Left hindlimb (tissue), 1 donor: Measurements from ENCODE around the gene CRB1.
"Not testable (repeated sequence)": the region's sequence is repeated elsewhere in the genome, so short reads cannot be mapped to it uniquely, and the experiment has no call there.

Source experiments
- DNase-seq: peaks from one replicate; pipeline ENCODE4 v3.0.0-alpha.2; 2018

The CRB1 gene

DNA sequence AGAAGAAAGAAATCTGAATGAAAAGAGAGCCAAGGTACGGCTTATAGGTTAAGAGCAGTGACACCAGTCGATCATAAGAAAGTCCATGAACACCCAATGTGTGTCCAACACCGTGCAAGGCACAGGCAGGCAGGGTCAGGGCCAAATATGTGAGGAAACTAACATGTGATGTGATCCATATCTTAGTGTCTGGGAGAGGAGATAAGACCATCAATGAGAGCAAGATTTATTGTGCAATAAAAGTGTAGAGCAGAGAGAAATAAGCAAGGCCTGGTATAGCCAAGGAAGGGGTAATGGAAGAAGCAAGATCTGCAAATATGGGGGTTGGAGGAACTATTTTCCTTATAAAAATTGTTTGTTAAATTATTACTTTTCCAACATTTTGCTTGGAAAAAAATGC, 198.8 kb downstream of the CRB1 start:
- DNase-seq, result no peak

DNA sequence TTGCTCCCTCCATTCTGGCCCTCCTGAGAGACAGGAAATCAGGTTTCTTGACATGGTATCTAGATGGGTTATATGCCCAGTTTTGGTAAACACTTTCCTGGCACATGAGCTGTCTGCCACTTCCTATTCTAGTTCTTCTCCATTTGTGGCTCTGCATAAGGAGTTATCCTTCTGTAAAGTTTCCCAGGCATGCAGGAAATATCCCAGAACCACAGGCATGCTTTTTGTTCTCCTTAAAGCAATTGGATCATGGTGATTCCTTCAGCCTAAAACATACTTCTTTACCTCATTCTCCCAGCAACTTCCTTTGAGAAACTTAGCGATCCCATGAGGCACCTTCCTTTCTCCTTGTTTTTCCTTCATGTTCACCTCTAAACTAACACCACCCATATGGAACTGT, 199.8 kb downstream of the CRB1 start:
- DNase-seq, result no peak

DNA sequence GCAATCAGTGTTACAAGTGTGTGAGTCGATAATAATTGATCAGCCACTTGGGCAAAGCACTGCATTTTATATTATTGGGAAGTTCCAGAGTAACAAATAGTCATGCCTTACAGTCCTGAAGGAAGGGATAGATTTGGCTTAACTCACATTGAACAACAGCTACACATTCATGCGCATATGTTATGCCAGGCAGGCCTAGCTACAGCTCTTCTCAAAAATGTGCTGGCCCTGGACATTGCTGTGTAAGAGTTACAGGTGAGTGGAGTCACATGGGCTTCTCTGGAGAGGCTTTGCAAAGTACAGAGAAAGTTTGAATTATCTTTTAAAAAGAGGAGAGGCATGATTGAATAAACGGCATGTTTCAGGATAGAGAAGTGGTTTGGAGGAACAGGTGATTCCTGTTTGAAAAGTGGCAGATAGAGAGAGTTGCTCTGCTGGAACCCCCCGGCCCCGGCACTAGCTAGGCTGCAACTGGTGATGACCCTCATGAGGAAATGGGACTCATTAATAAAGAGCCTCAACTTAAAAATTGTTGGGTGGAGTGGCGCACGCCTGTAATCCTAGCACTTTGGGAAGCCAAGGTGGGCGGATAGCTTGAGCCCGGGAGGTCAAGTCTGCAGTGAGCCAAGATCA, 200.6 kb downstream of the CRB1 start:
- no peak for DNase-seq

DNA sequence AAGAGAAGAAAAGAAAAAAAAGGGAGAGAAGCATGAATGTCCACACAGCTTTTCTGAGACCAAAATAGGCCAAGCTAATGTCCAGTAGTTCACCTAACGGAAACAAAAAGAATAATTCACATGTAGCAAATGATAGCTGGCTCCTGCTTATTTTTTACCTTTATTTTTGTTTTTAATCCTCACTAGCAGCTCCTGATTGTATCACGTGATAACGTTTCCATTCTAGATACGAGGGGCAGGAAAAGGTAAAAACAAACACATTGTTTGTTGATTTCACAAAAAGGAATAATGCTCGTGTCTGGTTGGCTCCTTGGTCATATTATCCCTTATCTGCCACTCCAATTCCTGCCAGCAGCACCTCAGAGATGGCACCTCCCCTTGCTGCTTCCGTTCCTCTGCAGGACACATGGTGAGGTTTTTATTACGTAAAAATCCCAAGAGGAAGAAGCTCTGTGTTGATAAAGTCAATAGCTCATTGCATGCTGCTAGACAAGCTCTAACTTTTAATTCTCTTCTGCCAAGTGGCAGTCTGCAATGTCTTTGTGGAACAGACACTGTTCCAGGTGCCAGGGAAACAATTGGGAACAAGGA, 201.7 kb downstream of the CRB1 start:
- DNase-seq, result no peak

DNA sequence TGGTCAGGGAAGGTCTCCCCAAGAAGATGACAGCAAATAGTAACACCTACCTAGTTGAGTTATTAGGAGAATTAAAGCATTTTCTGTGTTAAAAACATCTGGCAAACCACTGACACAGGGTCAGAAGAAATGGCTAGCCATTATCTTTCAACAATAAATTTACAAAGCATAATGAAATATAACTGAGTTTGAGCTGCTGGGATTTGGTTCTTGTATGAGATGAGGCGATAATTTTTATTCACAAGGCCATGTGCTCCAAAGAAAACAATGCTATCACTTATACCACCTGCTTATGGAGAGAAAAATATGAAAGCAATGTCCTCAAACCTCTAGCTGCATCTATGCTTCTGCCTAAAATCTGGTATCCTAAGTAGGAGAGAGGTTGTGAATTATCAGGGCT, 202.3 kb downstream of the CRB1 start:
- DNase-seq, result no peak

DNA sequence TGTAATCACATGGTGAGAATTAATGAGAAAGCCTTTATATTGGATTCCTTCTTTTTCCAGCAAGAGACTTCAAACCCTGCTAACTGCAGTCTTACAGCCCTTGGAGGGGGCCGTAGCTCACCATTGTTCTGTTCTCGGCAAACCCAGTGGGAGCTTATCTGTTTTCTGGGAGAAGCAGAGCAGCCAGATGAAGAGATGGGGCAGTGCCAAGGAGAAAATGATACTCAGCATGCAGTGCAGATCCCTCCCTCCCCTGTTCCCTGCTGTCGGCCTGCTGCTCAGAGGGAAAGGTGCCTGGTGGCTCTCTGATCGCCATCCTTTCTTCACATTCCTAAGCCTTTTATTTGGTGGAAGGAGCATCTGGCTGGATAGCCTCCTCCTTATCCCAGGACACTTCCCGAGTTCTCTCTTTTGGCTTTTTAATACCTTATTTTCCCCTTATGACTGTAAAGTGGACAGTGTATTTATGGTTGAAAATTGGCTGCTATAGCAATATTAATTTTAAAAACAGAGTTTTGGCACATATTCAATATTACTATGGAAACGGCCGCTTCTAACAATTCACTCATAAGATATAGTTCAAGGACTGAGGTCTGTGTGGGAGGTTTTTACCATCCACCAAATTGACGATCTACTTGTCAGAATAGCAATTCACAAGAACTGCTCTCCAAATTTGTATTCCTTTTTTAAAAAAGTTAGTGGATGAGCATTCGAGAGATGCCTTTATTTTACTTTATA, 203.4 kb downstream of the CRB1 start:
- DNase-seq, result peak; percentile 36

DNA sequence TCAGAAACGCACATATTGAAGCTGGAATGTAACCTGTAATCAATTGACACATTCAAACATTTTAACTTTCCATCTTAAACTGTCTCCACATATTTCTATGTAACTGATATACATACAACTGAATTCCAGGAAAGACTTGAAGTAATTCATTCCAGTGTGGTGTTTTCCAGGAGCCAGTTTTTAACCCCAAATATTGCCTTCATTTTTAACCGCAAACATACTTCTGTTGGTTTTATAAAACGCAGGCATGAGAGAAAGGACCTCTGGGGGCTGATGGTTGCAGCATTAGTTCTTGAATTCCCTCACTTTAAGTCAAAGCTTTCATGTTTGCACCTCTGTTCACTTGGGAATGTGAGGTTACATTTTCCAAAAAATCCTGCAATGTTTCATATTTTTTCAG, 204.1 kb downstream of the CRB1 start:
- no peak for DNase-seq

DNA sequence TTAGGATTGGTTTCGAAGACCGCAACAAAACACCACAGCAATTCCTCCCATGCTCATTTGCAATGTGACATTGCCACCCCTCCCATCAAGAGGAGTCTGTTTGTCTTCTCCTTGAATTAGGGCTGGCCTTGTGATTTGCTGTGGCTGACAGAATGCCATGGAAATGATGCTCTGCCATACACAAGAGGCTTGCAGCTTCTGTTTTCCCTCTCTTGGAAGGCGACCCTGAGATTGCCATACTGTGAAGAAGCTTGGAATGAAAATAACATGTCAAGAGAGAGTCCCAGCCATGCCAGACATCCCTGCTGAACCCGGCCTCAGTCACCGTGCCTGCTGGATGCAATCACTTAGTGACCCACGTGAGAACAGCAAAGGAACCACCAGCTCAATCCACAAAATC, 212.4 kb downstream of the CRB1 start:
- DNase-seq, result no peak

DNA sequence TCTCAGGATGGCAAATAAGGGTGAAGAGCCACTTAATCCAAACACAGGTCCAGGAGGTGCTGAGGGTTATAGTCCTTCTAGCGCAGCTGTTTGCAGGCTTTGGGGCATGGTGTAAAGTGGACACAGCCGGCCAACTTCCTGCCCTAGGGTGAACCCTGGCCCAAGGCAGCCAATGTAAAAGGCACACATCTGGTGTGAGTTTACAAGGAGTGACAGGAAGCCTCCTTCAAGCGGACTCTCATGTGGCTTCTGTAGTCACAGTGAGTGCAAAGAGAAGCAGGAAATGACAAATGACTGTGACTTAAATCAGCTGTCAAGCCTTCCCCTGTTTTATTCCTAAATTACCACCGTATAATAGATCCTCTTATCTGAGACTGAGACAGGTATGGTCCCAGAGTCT, 213.0 kb downstream of the CRB1 start:
- DNase-seq, result no peak

DNA sequence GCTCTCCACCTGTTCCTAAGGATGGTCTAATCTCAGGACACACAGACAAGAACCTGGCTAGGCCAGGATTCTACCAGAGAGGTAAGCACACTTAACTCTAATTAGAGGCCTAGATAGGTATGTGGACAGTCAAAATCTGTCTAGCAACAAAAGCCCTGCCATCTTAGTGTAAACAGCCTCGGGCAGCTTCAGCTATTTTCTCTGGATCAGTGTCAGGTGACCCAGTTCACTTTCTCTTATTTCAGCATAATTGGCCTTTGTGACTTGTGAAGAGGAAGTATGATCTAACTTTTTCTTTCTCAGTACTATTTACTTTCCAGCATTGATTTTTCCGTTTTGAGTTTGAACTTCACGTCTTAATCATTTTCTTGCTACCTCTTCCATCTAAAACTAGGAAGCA, 217.7 kb downstream of the CRB1 start:
- no peak for DNase-seq

DNA sequence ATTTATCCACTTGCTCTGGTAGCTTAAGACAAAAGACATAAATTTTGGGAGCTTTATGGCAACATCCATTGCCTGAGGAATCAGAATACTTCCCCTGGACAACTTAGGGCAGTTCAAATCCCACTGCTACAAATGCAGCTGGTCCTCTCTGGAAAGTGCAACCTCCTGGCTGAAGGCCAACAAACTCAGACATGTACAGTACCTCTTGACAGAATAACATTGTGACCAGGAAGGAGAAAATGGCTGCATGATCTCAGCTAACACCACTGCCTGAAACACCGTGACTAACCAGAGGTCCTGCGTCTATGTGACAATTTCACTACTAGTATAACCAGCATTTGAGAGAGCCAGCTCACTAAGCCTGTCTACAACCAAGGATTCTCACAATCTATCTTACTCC, 218.9 kb downstream of the CRB1 start:
- DNase-seq, result no peak

DNA sequence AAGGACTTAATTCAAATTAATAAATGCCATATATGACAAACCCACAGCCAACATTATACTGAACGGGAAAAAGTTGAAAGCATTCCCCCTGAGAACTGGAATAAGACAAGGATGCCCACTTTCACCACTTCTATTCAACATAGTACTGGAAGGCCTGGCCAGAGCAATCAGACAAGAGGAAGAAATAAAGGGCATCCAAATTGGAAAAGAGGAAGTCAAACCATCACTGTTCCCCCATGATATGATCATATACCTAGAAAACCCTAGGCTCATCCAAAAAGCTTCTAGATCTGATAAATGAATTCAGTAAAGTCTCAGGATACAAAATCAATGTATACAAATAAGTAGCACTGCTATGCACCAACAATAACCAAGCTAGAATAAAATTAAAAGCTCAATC, 223.5 kb downstream of the CRB1 start:
- DNase-seq, result not testable (repeated sequence)

DNA sequence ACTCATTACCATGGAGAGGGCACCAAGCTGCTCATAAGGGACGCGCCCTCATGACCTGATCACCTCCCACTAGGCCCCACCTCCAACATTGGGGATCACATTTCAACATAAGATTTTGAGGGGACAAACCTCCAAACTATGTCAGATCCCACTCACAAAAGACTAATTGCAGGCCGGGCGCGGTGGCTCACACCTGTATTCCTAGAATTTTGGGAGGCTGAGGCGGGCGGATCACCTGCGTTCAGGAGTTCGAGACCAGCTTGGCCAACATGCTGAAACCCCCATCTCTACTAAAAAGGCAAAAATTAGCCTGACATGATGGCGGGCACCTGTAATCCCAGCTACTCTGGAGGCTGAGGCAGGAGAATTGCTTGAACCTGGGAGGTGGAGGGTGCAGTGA, 228.7 kb downstream of the CRB1 start:
- no peak for DNase-seq

DNA sequence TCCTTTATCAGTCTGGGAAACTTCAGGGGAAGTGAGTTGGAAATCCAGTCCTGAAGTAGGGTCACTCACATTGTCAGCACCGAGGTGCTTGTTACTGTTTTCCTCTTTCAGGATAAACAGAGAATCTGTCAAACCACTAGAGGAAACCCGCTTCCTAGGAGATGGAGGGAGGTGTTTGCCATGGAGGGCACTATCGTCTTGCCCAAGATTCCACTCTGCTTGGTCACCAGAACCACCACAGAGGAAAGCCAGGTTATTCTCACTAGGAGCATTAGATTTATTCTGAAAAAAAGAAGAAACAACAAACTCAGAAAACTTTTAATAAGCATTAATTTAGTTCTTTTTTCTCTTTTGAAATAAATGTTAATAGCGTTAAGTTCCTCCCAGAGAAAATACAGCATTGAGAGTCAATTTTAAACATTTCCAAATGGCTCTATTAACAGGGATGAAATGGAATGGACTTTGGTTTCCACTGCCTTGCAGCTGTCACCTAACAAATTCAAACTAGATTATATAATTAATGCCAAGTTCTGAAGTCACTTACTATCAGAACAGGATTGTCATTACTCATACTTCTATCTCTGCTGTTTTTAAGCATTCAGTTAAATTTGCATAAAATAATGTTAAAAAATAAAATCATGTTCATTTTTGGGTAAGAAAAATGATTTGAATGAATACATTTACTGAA, 242.8 kb downstream of the CRB1 start:
- DNase-seq, result no peak

DNA sequence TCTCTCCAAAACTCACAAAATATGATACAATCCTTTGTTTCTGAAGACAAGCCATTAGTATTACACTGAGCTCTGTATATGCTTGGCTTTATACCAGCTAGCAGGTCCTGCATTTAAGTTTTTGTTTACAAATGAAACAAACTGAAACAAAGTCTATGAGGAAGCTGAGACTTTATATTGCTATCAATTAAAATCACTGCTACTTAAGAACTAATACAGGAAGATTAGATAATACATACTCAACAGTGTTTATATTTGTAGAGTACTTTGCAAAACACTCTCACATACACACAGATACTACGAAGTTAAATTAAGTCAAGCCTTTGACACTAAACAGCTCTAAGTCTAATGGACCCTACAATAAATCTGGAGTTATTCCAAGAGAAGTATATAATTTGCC, 247.4 kb downstream of the CRB1 start:
- no peak for DNase-seq

DNA sequence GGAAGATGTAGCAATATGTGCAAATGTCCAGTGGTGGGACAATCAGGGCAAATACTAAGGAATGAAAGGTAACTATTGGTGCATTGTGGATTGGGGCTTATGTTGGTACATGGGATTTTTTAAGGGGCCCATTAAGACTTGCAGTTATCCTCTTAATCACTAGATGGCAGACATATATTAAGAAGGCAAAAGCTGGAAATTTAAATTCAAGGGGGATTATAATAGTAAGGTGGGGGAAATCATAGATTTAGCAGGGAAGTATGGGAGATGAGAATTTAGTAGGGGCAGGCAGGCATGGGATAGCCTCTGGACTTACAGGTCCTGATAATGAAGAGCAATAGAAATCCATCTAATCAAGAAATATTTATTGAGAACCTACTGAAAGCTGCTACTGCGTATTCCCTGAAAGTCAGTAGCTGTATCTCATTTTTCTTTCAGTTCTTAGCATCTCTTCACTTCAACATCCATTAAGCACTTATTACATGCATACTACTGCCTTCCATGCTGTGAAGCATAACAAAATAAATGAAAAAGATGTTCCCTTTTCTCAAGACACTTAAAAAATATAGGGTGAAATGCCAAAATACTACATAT, 251.8 kb downstream of the CRB1 start:
- DNase-seq, result no peak

DNA sequence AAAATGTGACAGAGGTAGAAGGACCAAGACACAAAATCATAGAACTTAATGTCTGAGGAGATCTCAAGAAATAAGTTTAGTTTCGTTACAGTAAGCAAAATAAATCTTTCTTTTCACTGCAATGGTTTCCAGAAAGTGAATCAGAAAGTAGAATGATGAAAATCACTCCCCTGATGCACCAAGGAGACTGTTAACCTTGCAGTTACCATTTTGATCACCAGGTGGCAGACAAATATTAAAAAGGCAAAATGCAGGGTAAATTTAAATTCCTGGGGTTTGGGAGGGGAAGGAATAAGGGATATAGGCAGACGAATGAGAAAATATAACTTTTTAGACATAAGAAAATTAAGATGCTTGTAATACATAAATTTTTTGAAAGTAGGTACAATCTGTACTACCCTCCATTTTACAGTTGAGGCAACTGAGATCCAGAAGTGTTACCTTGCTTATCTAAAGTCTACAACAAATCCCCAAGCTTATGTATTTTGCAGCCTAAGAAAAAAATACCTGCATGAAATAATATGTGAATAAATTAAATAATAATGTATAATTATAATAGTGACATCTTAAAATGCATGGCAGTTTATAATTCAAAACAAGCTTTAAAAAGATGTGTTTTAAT, 253.2 kb downstream of the CRB1 start:
- no peak for DNase-seq

DNA sequence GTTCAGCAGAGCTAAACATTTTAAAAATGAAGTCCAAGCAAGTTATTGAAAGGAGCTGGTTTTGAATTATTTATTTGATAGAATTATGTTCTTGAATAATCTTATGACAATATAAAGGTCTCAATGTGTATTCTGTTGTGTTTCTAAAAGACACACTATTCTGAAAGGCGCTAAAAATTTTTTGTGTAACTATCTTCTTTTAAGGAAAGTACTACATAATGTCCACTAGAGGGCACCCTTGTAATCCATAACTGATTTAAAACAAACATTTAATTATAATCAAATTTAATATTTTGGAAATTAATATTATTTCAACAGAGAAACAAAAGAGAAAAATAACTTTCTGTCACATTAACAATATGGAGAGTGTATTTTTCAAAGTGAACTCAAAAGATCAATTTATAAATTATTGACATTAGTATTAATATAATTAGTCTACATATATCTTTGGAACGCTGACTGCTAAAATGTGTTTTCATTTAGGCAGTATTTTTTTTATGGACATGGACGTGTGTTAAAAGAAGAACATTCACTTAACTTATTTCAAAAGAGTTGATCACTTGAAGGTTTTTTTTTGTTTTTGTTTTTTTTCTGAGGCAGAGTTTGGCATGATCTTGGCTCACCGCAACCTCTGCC, 258.8 kb downstream of the CRB1 start:
- DNase-seq, result no peak
